ENCODE data around the gene SGCA.
A peak's percentile ranks its signal among the peaks of the same experiment; 100 is the strongest.

SGCA gene

DNA sequence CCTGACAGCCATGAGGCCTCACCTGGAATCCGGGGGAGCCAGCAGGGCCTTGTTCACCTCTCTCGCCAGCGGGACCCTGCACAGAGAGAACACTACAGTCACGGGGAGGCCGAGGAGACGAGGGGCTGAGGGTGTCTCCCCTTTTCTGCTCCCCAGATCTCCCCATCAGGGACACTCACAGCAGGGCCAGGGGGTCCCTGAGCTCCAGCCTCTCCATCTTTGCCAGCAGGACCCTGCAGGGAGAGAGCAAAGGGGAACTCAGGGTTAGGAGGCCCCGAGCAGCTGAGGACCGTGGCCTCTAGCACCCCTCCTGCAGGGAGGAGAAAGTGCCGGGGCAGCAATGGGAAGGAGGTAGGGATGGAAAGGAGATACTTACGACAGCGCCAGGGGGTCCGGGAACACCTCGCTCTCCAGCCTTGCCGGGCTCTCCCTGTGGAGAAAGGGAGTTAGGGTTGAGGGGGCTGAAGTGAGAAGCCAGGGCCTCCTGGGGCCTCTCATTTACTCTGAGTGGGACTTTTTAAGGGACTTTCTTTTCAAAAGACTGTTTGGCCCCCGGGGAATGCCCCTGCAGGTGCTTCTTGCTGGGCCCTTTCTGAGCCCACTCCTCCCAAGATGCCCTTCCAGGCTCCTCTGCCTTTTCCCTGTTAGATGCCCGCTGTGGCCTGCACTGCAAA, 26.9 kb downstream of the SGCA start:
- no peak for DNase-seq (ENCODE audit: low read depth in 1 of 2, low spot score in 1 of 2)

DNA sequence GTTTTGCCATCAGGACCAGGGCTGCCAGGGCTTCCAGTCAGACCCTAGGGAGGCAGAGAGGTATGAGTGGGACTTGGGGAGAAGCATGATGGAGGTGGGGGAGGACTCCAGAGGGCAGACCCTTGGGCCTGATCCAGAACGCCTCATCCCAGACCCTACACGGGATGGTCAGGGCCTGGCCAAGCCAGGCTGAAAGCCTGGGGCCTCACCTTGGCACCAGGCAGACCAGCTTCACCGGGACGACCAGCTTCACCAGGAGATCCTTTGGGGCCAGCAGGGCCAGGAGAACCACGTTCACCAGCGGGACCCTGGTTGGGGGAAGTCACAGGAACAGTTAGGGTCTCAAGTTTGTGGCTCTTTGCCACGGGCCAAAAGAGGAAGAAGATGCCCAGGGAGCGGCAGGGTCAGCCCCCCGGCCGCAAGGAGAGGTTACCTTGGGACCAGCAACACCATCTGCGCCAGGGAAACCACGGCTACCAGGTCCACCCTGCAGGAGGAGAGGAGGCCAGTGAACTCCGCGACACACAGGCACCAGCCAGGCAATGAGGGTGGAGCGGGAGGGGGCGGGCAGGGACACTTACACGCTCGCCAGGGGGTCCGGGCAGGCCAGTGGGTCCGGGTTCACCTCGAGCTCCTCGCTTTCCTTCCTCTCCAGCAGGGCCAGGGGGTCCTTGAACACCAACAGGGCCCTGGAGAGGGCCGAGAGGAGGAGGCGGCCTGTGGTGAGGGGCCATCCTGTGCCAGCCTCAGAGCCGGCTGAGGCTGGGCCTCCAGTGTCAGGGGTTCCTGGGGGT, 28.5 kb downstream of the SGCA start:
- DNase-seq (ENCODE audit: low read depth in 1 of 2, low spot score in 1 of 2), result no peak

DNA sequence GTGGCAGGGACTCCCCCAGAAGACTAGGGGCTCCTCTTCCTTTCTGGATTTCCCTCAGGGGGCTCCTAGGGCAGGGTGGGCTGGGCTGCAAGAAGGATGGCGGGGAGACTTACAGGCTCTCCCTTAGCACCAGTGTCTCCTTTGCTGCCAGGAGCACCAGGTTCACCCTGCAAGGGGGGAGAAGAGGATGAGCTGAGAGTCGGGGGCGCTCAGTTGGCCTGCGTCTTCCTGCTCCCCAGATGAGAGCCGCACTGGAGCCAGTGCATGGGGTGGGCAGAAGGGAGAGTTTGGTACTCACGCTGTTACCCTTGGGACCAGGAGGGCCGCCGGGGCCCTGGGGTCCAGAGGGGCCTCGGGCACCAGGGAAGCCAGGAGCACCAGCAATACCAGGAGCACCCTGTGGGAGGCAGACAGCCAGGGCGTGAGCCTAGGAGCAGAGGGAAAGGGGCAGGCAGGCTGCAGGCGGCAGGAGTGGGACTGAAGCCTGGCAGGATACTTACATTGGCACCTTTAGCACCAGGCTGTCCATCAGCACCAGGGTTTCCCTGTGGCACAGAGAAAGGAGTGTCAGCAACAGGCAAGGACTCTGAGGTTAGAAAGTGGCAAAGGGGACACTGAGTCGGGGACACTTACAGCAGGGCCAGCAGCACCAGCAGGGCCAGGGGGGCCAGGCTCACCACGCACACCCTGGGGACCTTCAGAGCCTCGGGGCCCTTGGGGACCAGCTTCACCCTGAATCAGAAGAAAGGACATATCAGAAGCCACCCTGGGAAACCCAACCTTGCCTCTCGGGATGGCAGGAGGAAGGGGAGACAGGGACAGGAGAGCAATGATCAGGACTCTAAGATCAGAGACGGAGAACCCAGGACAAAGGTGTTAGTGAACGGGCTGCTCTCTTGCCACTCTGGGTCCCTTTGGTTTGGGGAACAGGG, 29.4 kb downstream of the SGCA start:
- DNase-seq (ENCODE audit: low read depth in 1 of 2, low spot score in 1 of 2), result no peak

DNA sequence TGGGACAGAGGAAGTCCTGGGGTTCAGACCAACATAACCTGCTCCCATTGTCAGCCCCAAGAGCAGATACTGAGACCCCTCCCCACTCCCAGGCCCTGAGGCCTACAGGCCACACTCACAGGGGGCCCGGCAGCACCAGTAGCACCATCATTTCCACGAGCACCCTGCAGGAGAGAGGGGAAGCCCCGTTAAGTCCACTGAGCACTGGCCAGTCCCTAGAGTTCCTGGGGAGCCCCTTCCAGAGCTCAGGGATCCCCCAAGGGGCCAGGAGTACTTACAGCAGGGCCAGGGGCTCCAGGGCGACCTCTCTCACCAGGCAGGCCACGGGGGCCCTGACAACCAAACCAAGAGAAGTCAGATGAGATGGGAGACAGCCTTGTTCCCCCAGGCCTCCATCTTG, 30.2 kb downstream of the SGCA start:
- no peak for DNase-seq (ENCODE audit: low read depth in 1 of 2, low spot score in 1 of 2)

DNA sequence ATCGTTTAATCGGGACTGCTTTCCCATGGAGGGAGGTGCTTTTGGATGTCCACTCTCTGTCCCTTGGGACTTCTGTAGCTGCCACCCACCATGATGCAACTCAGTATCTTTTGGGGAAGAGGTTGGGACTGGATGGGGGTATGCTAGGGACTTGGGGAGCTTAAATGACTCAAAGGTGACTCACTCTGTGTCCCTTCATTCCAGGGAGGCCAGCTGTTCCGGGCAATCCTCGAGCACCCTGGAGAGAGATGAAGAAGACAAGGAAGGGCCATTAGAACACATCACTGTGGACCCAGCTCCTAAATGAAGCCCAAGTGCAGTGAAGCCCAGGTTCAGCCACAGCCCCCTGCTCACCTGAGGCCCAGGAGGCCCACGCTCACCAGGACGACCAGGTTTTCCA, 31.0 kb downstream of the SGCA start:
- DNase-seq (ENCODE audit: low read depth in 1 of 2, low spot score in 1 of 2), result no peak

DNA sequence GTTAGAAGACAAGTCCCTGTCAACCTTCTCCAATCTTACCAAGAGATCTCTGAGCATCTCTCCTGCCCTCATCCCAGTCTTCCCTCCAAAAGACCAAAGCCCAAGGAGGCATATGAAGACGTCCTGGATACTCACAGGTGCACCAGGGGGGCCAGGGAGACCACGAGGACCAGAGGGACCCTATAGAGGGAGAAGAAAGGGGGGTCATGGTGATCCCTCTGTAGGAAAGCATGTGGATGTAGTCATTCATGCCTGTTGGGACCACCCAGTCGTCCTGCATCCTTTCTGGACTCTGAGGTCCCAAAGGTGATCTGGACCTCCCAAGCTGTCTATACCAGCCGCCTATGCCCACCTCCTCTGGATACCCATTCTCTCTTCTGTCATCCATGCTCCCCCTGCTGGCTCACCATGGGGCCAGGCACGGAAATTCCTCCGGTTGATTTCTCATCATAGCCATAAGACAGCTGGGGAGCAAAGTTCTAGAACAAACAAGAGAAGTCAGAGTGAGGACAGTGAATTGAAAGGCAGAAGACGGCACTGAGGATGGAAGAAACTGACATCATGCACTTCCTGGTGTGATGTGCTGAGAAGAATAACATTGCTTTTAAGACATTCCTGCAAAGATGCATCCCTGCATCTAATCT, 32.3 kb downstream of the SGCA start:
- DNase-seq (ENCODE audit: low read depth in 1 of 2, low spot score in 1 of 2), result peak; percentile 16 to 23

DNA sequence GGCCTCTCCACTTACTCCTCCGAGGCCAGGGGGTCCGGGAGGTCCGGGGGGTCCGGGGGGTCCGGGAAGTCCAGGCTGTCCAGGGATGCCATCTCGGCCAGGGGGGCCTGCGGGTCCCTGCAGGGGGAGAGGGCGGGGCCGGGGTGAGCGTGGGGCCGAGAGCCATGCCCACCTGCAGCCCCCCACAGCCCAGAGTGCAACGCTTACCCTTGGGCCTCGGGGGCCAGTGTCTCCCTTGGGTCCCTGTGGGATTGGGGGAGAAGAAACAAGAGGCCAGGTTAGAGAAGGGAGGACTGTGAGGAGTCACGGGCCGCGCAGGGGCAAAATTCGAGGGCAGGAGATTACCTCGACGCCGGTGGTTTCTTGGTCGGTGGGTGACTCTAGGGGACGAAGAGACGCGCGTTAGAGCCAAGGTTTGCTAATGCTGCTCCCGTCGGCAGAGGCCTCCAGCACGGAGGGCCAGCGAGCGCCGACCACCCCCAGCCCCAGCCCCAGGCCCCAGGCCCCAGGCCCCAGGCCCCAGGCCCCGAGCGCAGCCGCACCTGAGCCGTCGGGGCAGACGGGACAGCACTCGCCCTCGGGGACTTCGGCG, 33.5 kb downstream of the SGCA start:
- no peak for DNase-seq (ENCODE audit: low read depth in 1 of 2, low spot score in 1 of 2)

DNA sequence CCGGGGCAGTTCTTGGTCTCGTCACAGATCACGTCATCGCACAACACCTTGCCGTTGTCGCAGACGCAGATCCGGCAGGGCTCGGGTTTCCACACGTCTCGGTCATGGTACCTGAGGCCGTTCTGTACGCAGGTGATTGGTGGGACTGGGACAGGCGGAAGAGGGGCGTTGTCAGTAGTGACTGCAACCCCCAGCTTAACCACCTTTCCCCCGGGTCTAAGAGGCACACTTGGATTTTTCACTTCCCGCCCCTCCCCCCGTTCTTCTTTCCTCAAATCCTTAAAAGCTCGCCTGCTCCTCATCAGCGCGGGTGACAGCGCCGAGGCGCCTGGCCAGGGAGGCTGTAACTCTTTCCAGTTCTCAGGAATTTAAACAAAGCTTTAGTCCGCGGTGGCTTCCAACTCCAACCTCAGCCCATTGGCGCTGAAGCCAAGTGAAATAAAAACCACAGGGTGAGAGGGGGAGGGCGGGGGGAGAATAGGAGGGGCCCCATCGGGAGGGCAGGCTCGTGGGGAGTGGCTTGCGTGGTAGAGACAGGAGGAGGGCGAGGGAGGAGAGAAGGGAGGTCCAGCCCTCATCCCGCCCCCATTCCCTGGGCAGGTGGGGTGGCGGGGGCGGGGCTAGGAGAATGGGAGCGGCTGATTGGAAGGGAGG, 34.1 kb downstream of the SGCA start:
- peak; percentile 9 to 37 for DNase-seq (ENCODE audit: low read depth in 1 of 2, low spot score in 1 of 2)

DNA sequence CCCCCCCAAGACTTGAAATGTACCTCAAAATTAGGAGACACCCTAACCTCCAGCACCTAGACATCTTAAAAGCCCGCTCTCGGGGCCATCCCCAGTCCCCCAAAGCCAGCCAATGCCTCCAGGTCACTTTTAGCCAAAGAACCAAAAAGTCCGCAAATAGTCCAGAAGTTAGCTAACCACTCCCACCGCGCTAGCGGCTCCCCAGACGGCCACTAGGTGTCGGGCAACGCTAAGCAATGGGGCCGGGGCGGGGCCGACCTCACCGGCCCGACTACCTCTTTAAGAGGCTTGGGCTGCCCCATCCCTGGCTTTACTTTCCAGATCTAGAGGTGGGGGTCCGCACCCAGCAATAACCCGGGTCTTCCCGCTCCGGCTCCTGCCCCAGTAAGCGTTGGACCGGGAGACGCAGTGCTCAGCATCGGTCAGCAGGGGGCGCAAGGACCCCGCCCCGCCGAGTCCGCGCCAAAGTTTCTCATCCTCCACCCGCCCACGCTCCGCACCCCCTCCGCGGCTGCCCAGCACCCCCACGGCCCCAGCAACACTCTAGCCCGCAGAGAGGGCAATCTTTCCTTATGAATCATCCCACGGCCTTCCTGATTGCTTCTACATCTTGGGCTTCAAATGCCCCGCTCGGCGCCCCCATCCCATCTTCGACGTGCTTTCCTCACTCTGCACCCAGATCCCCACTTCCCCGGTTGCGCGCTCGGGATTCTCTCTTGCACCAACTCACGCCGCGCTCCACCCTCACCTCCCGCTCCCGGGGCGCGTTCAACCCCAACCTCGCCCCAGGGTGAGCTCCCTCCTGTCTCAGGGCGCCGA, 34.9 kb downstream of the SGCA start:
- peak; percentile 62 to 67 for DNase-seq (ENCODE audit: low read depth in 1 of 2, low spot score in 1 of 2)

DNA sequence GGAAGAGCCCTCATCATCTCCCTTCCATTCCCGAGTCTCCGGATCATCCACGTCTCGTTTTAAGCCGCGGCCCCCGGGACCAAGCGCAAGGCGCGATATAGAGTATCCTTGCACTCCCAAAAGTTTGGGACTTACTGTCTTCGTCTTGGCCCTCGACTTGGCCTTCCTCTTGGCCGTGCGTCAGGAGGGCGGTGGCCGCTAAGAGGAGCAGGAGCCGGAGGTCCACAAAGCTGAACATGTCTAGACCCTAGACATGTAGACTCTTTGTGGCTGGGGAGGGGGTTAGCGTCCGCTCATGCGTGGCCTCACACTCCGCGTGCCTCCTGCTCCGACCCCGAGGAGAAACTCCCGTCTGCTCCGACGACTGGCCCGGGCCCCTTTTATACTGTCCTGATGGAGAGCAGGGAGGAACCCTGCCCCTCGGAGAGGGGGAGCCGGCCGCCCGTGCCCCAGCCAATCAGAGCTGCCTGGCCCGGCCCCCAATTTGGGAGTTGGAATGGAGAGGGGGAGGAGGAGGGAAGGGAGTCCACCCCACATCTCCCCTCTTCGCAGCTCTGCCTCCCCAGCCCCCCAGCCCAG, 35.6 kb downstream of the SGCA start, which contains the start of gene COL1A1:
Gene COL1A1 (minus strand): TSS at position 356 of the 579 bp plus-strand sequence. CDS start 118 bp downstream, at position 238.
- no peak for DNase-seq (ENCODE audit: low read depth in 1 of 2, low spot score in 1 of 2)

DNA sequence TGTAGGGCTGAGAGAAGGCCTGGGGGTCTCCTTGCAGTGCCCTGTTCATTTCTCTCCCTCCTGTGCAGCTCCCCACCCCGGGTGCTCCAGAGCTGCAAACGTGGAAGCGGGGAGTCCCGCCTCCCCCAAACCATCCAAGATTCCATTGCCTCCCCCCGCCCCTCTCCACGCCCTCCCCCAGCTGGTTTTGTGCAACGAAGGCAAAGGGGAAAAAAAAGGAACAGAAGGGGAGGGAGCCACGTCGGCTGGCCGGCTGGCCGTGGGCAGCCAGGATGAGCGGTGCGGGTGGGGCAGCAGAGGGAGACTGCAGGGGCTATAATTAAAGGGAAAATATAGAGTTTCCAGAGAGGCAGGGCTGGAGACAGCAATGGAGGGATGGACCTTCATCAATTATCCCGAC, 37.3 kb downstream of the SGCA start:
- no peak for DNase-seq (ENCODE audit: low read depth in 1 of 2, low spot score in 1 of 2)

DNA sequence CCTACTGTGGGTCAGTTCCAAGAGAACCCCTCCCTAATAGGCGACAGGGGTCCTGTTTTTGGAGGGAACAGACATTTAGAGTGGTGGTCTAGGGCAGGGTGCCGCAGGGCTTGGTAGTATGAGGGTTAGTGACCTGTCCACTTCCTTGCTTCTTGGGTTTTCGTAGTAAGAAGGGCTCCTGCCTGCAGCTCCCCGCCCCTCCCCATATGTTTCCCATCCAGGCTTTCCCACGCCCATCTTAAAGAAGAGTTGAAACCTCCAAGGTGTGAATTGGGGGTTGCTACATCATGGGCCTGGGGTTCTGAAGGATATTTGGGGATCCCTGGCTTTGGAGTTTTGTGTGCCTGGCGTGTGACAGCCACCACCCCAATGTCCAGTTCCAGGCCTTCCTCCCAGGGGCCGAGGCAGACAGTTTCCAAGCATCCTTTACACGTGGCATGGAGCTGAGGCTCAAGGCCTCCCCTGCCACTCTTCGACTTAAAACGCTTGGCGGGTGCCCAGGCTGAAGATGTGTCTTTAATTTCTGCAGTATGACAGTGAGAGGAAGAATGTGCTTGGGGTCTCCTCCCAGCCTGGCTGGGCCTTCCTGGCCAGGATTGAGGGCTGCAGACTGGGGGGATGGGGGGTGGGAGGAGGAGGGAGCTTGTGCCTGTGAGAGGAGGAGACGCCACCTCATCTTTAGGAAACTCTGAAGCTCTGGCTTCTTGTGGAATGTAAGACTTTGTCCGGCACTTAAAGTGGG, 38.0 kb downstream of the SGCA start:
- DNase-seq (ENCODE audit: low read depth in 1 of 2, low spot score in 1 of 2), result no peak

DNA sequence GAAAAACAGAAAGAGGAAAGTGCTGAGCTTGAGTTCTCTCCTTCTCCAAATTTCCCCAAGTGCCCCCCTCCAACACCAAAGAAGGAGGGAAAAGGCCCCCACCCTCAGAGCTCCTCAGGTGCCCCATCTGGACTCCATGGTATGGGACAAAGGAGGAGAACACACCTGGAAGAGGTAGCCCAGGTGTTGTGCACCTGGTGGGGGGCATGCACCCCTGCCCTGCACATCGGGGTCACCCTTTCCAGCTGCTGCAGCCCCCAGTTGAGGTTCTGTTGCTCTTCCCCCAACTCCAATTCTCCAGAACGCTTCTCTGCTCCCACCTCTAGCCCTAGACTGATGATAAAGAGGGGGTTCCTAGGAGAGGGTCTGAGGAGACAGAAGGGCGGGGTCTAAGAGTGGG, 38.6 kb downstream of the SGCA start:
- DNase-seq (ENCODE audit: low read depth in 1 of 2, low spot score in 1 of 2), result no peak

DNA sequence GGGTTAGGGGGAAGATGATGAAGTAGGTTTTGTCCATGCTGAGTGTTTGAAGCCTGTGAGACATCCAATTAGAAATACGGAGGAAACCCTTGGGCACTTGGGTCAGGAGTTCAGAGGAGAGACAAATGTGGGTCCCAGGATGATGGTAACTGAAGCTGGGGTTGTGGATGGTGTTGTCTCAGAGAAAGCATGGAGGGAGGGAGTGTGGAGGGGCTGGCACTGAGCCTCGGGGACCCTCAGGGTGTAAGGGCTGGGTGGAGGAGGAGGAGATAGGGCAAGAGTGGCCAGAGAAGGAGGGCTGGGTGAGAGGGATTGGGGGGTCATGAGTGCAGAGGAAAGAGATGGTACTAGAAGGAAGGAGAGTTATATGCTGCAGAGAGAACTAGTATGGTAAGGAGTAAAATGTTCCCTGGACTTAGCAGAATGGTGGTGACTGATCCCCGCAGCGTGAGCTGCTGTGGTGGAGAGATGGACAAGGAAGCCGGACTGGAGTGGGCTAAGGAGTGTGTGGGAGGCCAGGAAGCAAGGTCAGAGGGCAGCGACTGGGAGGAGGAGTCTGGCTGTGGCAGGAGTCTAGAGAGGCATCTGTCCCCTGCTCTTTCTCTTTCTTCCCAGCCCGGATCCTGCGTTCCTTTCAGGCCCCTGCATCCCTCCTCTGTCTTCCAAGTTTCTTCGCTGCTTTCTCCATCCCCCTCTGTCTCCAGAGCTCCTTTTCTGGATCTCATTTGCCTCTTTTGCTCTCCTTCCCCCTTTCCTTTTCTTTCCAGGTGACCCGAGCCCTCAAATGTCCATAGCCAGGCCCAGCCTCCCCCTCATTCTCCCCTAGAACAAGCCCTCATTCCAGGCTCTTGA, 39.5 kb downstream of the SGCA start:
- no peak for DNase-seq (ENCODE audit: low read depth in 1 of 2, low spot score in 1 of 2)

DNA sequence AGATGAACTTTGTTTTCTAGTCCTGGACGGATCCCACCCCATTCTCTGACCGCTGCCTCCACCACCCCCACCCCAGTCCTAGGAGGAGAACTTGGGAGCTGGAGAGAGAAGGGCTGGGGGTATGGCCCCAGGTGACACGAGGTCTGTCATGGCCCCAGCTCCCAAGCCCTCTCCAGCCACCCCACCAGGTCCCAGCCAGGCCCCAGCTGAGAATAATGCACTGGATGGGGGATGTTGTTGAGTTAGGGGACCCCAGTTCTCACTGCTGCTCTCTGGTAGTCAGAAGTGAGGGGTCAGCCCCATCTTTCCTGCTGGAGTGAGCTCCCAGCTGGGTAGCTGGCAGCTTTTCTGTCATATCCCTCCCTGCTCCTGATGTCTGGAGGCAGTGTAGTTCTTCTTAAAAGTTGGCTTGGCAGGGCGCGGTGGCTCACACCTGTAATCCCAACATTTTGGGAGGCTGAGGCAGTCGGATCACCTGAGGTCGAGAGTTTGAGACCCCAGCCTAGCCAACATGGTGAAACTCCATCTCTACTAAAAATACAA, 40.2 kb downstream of the SGCA start:
- no peak for DNase-seq (ENCODE audit: low read depth in 1 of 2, low spot score in 1 of 2)

DNA sequence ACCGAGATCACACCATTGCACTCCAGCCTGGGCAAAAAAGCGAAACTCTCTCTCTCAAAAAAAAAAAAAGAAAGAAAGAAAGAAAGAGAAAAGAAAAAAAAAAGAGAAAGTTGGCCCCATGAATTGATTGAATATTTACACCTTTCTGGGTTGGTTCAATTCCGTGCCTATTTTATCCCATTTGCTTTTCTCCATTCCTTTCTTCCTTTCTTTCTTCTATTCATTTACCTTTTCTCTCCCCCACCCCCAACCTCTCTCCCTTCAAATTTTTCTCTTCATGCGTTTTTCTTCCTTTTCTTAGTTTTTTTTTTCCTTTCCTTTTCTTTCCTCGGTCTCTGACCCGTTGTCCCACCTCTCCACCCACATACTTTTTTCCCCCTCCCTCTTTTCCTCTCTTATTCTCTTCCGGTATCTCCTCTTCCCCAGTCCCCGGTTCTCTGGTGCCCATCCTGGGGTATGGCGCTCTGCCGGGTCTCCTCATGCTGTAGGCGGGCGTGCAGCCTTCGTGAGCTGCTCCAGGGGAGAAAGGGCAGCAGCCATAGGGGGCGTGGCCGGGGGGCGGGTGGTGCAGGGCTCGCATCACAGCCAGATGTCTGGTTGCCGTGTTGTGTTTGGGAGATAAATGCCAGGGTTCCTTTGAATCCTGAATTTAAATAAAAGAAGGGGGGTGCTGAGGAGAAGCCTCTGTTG, 40.9 kb downstream of the SGCA start:
- DNase-seq (ENCODE audit: low read depth in 1 of 2, low spot score in 1 of 2), result no peak
